ENCODE measurements around the gene SETD3.

Gene SETD3

DNA sequence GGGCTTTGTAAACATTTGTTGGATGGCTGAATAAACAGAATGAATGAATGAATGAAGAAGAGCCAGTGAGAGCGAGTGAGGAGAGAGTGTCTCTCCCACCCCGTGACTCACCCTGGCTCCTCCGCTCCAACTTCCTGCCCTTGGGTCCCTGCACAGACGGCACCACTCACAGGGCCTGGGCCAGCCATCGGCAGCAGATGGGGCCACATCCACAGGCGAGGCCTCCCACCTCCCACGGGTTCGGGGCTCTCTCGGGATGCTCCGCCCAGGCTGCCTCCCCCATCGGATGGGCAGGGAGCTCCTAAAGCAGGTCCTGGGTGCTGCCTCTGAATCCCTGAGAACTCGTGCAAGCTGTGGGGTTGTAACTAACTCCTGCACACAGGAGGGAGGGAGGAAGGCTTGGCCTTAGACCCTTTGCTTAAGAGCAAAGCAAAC lies 41.8 kb upstream of the SETD3 start:
- Histone ChIP-seq H3K4me1 (ENCODE audit: control insufficient read depth, insufficient read depth, low read length) (peaks cover 61% of the 10 kb centered on the region), H3K4me3 (ENCODE audit: low read length in 2 of 2) (peak overlapping the region in 1 of 2 donors; percentile 47), H3K9ac (ENCODE audit: low read length in 2 of 2) (peak overlapping the region in 1 of 2 donors; percentile 35)

GRCh38 chr14:99522025-99522401 lies 41.4 kb upstream of the SETD3 start:
- H3K27me3 ChIP-seq (ENCODE audit: control insufficient read depth in 1 of 2, insufficient read depth in 2 of 2, low read length in 2 of 2): no peaks in the 10 kb centered on the region
- H3K4me1 ChIP-seq (ENCODE audit: control insufficient read depth, insufficient read depth, low read length): peaks cover 58% of the 10 kb centered on the region
- no peak overlapping the region for H3K4me3 ChIP-seq (ENCODE audit: low read length in 2 of 2)
- peak overlapping the region; percentile 71 for H3K27ac ChIP-seq (ENCODE audit: low read length)
- no peaks in the 10 kb centered on the region for H3K9me3 ChIP-seq (ENCODE audit: control insufficient read depth in 2 of 2, low read length in 2 of 2)
- no peak overlapping the region for H3K9ac ChIP-seq (ENCODE audit: low read length in 2 of 2)
- H3K36me3 ChIP-seq (ENCODE audit: control insufficient read depth in 2 of 2, insufficient read depth in 2 of 2, low read length in 2 of 2): peaks cover 0 to 6% of the 10 kb centered on the region in 2 donors

More for the DNA sequence above, 41.8 kb upstream of the SETD3 start:
- Histone ChIP-seq H3K9me3 (ENCODE audit: control insufficient read depth in 2 of 2, low read length in 2 of 2) (no peaks in the 10 kb centered on the region), H3K27me3 (ENCODE audit: control insufficient read depth in 1 of 2, insufficient read depth in 2 of 2, low read length in 2 of 2) (no peaks in the 10 kb centered on the region), H3K36me3 (ENCODE audit: control insufficient read depth in 2 of 2, insufficient read depth in 2 of 2, low read length in 2 of 2) (peaks cover 0 to 7% of the 10 kb centered on the region in 2 donors), H3K27ac (ENCODE audit: low read length) (peak overlapping the region; percentile 71)

DNA sequence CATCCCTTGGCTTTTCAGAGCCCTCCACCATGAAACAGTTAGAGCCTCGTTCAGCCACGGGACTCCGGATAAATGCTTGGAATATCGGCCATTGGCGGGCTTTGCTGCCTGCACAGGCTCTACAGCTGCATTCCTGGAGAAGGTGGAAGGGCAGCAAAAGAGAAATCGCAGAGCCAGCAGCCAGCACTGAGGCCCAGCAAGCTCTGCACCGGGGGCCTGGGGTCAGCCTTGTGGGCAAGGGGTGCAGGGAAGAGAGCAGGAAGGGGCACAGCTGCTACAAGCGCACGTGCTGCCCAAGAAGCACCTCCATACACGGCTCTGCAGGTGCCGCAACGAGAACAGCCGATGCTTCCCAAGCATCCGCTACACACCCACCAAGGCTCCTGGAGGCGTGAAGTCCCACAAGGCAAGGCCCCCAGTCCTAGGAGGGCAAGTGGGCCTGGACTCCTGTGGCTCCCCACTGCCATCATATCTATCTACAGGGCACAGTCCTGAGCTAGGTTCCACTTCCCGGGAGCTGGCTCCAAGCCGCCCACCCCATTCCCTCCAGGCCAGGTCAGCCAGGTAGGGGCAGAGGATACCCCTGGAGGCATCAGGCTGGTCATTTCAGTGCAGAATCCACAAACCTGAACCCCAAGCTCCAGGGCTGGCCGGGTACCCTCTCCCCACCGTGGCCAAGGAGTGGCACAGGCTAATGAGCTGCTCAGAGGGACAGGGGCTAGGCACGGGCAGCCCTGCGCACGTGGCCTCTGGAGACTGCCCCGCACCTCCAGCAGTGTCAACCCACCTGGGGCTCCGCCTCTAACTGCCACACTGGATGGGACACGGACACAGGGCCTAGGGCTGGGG lies 40.7 kb upstream of the SETD3 start:
- Histone ChIP-seq H3K4me1 (ENCODE audit: control insufficient read depth, insufficient read depth, low read length) (peaks cover 56% of the 10 kb centered on the region), H3K9ac (ENCODE audit: low read length in 2 of 2) (no peak overlapping the region), H3K36me3 (ENCODE audit: control insufficient read depth in 2 of 2, insufficient read depth in 2 of 2, low read length in 2 of 2) (peaks cover 0 to 5% of the 10 kb centered on the region in 2 donors), H3K9me3 (ENCODE audit: control insufficient read depth in 2 of 2, low read length in 2 of 2) (no peaks in the 10 kb centered on the region), H3K27ac (ENCODE audit: low read length) (no peak overlapping the region), H3K27me3 (ENCODE audit: control insufficient read depth in 1 of 2, insufficient read depth in 2 of 2, low read length in 2 of 2) (no peaks in the 10 kb centered on the region), H3K4me3 (ENCODE audit: low read length in 2 of 2) (no peak overlapping the region)

DNA sequence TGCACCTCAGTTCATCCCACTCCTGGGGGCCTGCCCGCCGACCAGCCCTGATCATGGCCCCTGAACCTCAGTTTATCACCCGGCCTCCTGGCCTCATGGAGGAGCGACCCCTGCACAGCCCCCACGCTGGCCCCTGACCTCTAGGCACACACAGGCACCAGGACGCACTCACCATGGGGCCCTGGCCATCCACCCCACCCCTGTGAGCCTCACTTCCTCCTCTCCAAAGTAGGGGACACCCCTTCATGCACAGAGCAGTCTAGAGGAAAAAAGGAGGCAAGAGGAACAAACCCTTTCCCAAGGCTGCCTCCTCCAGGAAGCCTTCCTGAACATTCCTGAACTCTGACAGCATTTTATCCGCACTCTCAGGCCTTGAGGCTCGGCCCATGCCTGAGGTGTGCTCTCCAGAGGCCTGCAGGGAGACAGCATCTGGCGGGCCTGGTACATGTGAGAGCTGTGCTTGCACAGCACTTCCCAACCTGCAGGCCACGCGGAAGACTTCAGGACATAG lies 40.0 kb upstream of the SETD3 start:
- H3K4me3 ChIP-seq (ENCODE audit: low read length in 2 of 2): no peak overlapping the region
- no peak overlapping the region for H3K27ac ChIP-seq (ENCODE audit: low read length)
- no peak overlapping the region for H3K9ac ChIP-seq (ENCODE audit: low read length in 2 of 2)
- peaks cover 0 to 5% of the 10 kb centered on the region in 2 donors for H3K36me3 ChIP-seq (ENCODE audit: control insufficient read depth in 2 of 2, insufficient read depth in 2 of 2, low read length in 2 of 2)
- peaks cover 56% of the 10 kb centered on the region for H3K4me1 ChIP-seq (ENCODE audit: control insufficient read depth, insufficient read depth, low read length)
- H3K9me3 ChIP-seq (ENCODE audit: control insufficient read depth in 2 of 2, low read length in 2 of 2): no peaks in the 10 kb centered on the region
- no peaks in the 10 kb centered on the region for H3K27me3 ChIP-seq (ENCODE audit: control insufficient read depth in 1 of 2, insufficient read depth in 2 of 2, low read length in 2 of 2)

DNA sequence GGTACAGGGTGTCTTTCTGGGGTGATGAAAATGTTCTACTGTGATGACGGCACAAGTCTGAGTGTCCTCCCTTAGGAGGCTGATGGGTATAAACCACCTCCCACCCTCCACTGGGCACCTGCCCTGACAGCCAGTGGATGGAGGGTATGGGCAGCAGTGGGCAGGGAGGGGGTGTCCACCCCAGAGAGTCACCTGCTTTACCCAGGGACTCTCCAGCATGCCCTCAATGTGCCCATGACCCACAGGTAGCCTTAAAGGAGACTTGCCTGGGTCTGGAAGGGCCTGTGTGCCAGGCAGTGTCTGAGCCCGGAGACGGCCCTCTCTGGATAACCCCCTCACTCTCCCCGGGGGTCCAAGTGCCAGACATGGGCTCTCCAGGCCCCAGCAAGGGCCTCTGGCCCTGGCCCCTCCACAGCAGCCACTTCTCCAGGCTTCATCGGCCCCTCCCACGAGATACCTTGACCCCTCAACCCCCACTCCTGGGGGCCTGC lies 39.3 kb upstream of the SETD3 start:
- no peak overlapping the region for H3K4me3 ChIP-seq (ENCODE audit: low read length in 2 of 2)
- H3K27me3 ChIP-seq (ENCODE audit: control insufficient read depth in 1 of 2, insufficient read depth in 2 of 2, low read length in 2 of 2): no peaks in the 10 kb centered on the region
- peaks cover 5% of the 10 kb centered on the region in 2 donors for H3K36me3 ChIP-seq (ENCODE audit: control insufficient read depth in 2 of 2, insufficient read depth in 2 of 2, low read length in 2 of 2)
- no peaks in the 10 kb centered on the region for H3K9me3 ChIP-seq (ENCODE audit: control insufficient read depth in 2 of 2, low read length in 2 of 2)
- H3K27ac ChIP-seq (ENCODE audit: low read length): no peak overlapping the region
- peaks cover 50% of the 10 kb centered on the region for H3K4me1 ChIP-seq (ENCODE audit: control insufficient read depth, insufficient read depth, low read length)
- H3K9ac ChIP-seq (ENCODE audit: low read length in 2 of 2): no peak overlapping the region

GRCh38 chr14:99519347-99519881 lies 38.8 kb upstream of the SETD3 start:
- no peak overlapping the region for H3K27ac ChIP-seq (ENCODE audit: low read length)
- no peaks in the 10 kb centered on the region for H3K9me3 ChIP-seq (ENCODE audit: control insufficient read depth in 2 of 2, low read length in 2 of 2)
- no peaks in the 10 kb centered on the region for H3K27me3 ChIP-seq (ENCODE audit: control insufficient read depth in 1 of 2, insufficient read depth in 2 of 2, low read length in 2 of 2)
- no peak overlapping the region for H3K4me3 ChIP-seq (ENCODE audit: low read length in 2 of 2)
- H3K4me1 ChIP-seq (ENCODE audit: control insufficient read depth, insufficient read depth, low read length): peaks cover 45% of the 10 kb centered on the region
- H3K36me3 ChIP-seq (ENCODE audit: control insufficient read depth in 2 of 2, insufficient read depth in 2 of 2, low read length in 2 of 2): peaks cover 5 to 8% of the 10 kb centered on the region in 2 donors
- no peak overlapping the region for H3K9ac ChIP-seq (ENCODE audit: low read length in 2 of 2)

DNA sequence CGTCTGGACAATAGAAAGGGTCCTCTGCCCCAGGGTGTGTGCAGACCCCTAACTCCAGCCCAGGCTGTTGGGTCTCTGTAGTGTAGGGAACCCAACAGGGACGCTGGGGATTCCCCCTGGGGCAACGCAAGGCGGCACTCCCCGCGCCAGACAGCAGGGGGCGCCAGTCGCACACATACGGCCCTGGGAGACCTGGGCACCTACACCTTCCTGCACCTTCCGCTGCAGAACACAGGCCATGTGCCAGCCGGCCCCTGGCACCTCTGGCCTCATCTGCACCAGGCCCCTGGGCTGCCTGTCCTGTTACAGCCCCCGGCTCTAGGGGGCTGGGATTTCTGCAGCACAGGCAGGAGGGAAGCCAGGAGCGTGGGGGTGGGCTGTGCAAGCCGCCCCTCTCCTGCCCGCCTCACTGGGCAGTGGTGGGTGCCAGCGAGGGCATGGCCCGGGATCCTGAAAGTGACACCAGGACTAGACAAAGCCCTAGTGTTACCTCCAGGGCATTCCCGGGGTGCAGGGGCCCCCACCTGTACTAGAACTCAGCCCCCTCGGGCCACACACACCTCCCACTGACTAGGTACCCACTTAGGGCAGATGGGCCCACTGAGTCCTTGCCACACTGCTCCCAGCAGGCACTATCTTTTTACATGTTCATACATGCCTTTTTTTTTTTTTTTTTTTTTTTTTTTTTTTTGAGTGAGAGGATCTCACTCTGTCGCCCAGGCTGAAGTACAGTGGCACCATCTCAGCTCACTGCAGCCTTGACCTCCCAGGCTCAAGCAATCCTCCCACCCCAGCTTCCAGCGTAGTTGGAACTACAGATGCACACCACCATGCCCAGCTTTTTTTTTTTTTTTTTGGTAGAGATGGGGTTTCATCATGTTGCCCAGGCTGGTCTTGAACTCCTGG lies 38.0 kb upstream of the SETD3 start:
- H3K9me3 ChIP-seq (ENCODE audit: control insufficient read depth in 2 of 2, low read length in 2 of 2): no peaks in the 10 kb centered on the region
- H3K27me3 ChIP-seq (ENCODE audit: control insufficient read depth in 1 of 2, insufficient read depth in 2 of 2, low read length in 2 of 2): no peaks in the 10 kb centered on the region
- H3K36me3 ChIP-seq (ENCODE audit: control insufficient read depth in 2 of 2, insufficient read depth in 2 of 2, low read length in 2 of 2): peaks cover 6 to 11% of the 10 kb centered on the region in 2 donors
- H3K4me1 ChIP-seq (ENCODE audit: control insufficient read depth, insufficient read depth, low read length): peaks cover 38% of the 10 kb centered on the region
- no peak overlapping the region for H3K9ac ChIP-seq (ENCODE audit: low read length in 2 of 2)
- no peak overlapping the region for H3K4me3 ChIP-seq (ENCODE audit: low read length in 2 of 2)
- H3K27ac ChIP-seq (ENCODE audit: low read length): no peak overlapping the region

GRCh38 chr14:99517643-99518381 lies 37.2 kb upstream of the SETD3 start:
- no peak overlapping the region for H3K27ac ChIP-seq (ENCODE audit: low read length)
- H3K9me3 ChIP-seq (ENCODE audit: control insufficient read depth in 2 of 2, low read length in 2 of 2): no peaks in the 10 kb centered on the region
- H3K27me3 ChIP-seq (ENCODE audit: control insufficient read depth in 1 of 2, insufficient read depth in 2 of 2, low read length in 2 of 2): no peaks in the 10 kb centered on the region
- H3K36me3 ChIP-seq (ENCODE audit: control insufficient read depth in 2 of 2, insufficient read depth in 2 of 2, low read length in 2 of 2): peaks cover 13 to 20% of the 10 kb centered on the region in 2 donors
- peaks cover 34% of the 10 kb centered on the region for H3K4me1 ChIP-seq (ENCODE audit: control insufficient read depth, insufficient read depth, low read length)
- H3K9ac ChIP-seq (ENCODE audit: low read length in 2 of 2): no peak overlapping the region
- H3K4me3 ChIP-seq (ENCODE audit: low read length in 2 of 2): no peak overlapping the region

GRCh38 chr14:99516871-99517642 lies 36.4 kb upstream of the SETD3 start:
- no peaks in the 10 kb centered on the region for H3K9me3 ChIP-seq (ENCODE audit: control insufficient read depth in 2 of 2, low read length in 2 of 2)
- H3K36me3 ChIP-seq (ENCODE audit: control insufficient read depth in 2 of 2, insufficient read depth in 2 of 2, low read length in 2 of 2): peaks cover 16 to 20% of the 10 kb centered on the region in 2 donors
- H3K9ac ChIP-seq (ENCODE audit: low read length in 2 of 2): no peak overlapping the region
- no peaks in the 10 kb centered on the region for H3K27me3 ChIP-seq (ENCODE audit: control insufficient read depth in 1 of 2, insufficient read depth in 2 of 2, low read length in 2 of 2)
- peaks cover 34% of the 10 kb centered on the region for H3K4me1 ChIP-seq (ENCODE audit: control insufficient read depth, insufficient read depth, low read length)
- H3K27ac ChIP-seq (ENCODE audit: low read length): no peak overlapping the region
- no peak overlapping the region for H3K4me3 ChIP-seq (ENCODE audit: low read length in 2 of 2)

All from stomach smooth muscle (tissue), 2 donors.